ENCODE data around the gene EID2. TPM values are rescaled to one million over a fixed set of nuclear protein-coding genes. Genes with fewer than 3 reads are reported as not detected.
A peak's percentile ranks its signal among the peaks of the same experiment; 100 is the strongest.

The EID2 gene
- total RNA-seq, 1 experiment from 2014 or later: 17.5 TPM

- intact Hi-C loops (cut with micrococcal nuclease; ENCODE audit: unreplicated experiment): no loop called here
- Mint-ChIP-seq H3K4me3 (ENCODE audit: low read depth, unreplicated experiment) (peak overlapping the region; percentile 48), H3K36me3 (ENCODE audit: insufficient read depth, unreplicated experiment) (no peaks in the 10 kb centered on the region), H3K27ac (ENCODE audit: unreplicated experiment) (no peak overlapping the region), H3K27me3 (ENCODE audit: unreplicated experiment) (peaks cover 78% of the 10 kb centered on the region), H3K4me1 (ENCODE audit: low read depth, unreplicated experiment) (no peaks in the 10 kb centered on the region), H3K9me3 (ENCODE audit: low read depth, unreplicated experiment) (no peaks in the 10 kb centered on the region)
- TF ChIP-seq CTCF (IDR thresholded peaks at IDR 0.05; ENCODE audit: unreplicated experiment): no peak
- DNase-seq: no peak
- no TSS peak for BruUV-seq (replicated peaks)
- CTCF ChIA-PET: interaction anchor here (0.6 kb wide), 1 partner anchor 9 kb away, joined by 5 read pairs; no protein-coding TSS in a partner anchor
Measured at GRCh38 chr19:39515551-39516191, 24.3 kb downstream of the EID2 start.

- no peaks in the 10 kb centered on the region for H3K9me3 Mint-ChIP-seq (ENCODE audit: low read depth, unreplicated experiment)
- BruUV-seq (replicated peaks): no TSS peak
- no peaks in the 10 kb centered on the region for H3K4me1 Mint-ChIP-seq (ENCODE audit: low read depth, unreplicated experiment)
- CTCF ChIA-PET: interaction anchor here (0.6 to 1.9 kb wide), 2 partner anchors 15 to 17 kb away, joined by 3 to 6 read pairs; no protein-coding TSS in a partner anchor
- DNase-seq: no peak
- no peaks in the 10 kb centered on the region for H3K36me3 Mint-ChIP-seq (ENCODE audit: insufficient read depth, unreplicated experiment)
- H3K27ac Mint-ChIP-seq (ENCODE audit: unreplicated experiment): no peak within 1 kb of the TSS
- TF ChIP-seq CTCF (IDR thresholded peaks at IDR 0.05; ENCODE audit: unreplicated experiment): no peak
- peak within 1 kb of the TSS; percentile 48 for H3K4me3 Mint-ChIP-seq (ENCODE audit: low read depth, unreplicated experiment)
- peaks cover 78% of the 10 kb centered on the region for H3K27me3 Mint-ChIP-seq (ENCODE audit: unreplicated experiment)
- intact Hi-C loops (cut with micrococcal nuclease; ENCODE audit: unreplicated experiment): no loop called here
Measured at GRCh38 chr19:39514840-39515550, 25.0 kb downstream of the EID2 start, which contains the start of gene SELENOV. Gene SELENOV, plus strand, starts transcription at chr19:39515139. Its CDS starts 74 bp downstream, at chr19:39515213.

- CTCF ChIA-PET: interaction anchor here (0.6 to 0.7 kb wide), 2 partner anchors 55 to 305 kb away, joined by 4 to 5 read pairs; no protein-coding TSS in a partner anchor
- H3K36me3 Mint-ChIP-seq (ENCODE audit: insufficient read depth, unreplicated experiment): no peaks in the 10 kb centered on the region
- intact Hi-C loops (cut with micrococcal nuclease; ENCODE audit: unreplicated experiment): no loop called here
- no peak overlapping the region for H3K27ac Mint-ChIP-seq (ENCODE audit: unreplicated experiment)
- no peak overlapping the region for H3K4me3 Mint-ChIP-seq (ENCODE audit: low read depth, unreplicated experiment)
- no peak for DNase-seq
- no peaks in the 10 kb centered on the region for H3K4me1 Mint-ChIP-seq (ENCODE audit: low read depth, unreplicated experiment)
- TF ChIP-seq CTCF (IDR thresholded peaks at IDR 0.05; ENCODE audit: unreplicated experiment): no peak
- no TSS peak for BruUV-seq (replicated peaks)
- peaks cover 82% of the 10 kb centered on the region for H3K27me3 Mint-ChIP-seq (ENCODE audit: unreplicated experiment)
- no peaks in the 10 kb centered on the region for H3K9me3 Mint-ChIP-seq (ENCODE audit: low read depth, unreplicated experiment)
Measured at GRCh38 chr19:39512988-39513387, 27.0 kb downstream of the EID2 start.

- peaks cover 82% of the 10 kb centered on the region for H3K27me3 Mint-ChIP-seq (ENCODE audit: unreplicated experiment)
- no TSS peak for BruUV-seq (replicated peaks)
- peaks cover 5% of the 10 kb centered on the region for H3K36me3 Mint-ChIP-seq (ENCODE audit: insufficient read depth, unreplicated experiment)
- no peak for TF ChIP-seq CTCF (IDR thresholded peaks at IDR 0.05; ENCODE audit: unreplicated experiment)
- DNase-seq: no peak
- CTCF ChIA-PET: interaction anchor here (0.7 to 1.0 kb wide), 2 partner anchors 9 to 69 kb away, joined by 3 to 5 read pairs; no protein-coding TSS in a partner anchor
- no peak overlapping the region for H3K4me3 Mint-ChIP-seq (ENCODE audit: low read depth, unreplicated experiment)
- intact Hi-C loops (cut with micrococcal nuclease; ENCODE audit: unreplicated experiment): no loop called here
- H3K4me1 Mint-ChIP-seq (ENCODE audit: low read depth, unreplicated experiment): no peaks in the 10 kb centered on the region
- no peaks in the 10 kb centered on the region for H3K9me3 Mint-ChIP-seq (ENCODE audit: low read depth, unreplicated experiment)
- H3K27ac Mint-ChIP-seq (ENCODE audit: unreplicated experiment): no peak overlapping the region
Measured at GRCh38 chr19:39509233-39509632, 30.7 kb downstream of the EID2 start.
